IMR-90 (cell line): Measurements from ENCODE around the gene PEX5L. TPM values are rescaled to one million over a fixed set of nuclear protein-coding genes. Genes with fewer than 3 reads are reported as not detected.

Experiments
- ATAC-seq: fragments of 200-7000 bp; cut with Tn5 transposase; 2 replicates; pipeline ENCODE4 v1.9.1; 2020; ENCODE audit warnings: low read depth, mild to moderate bottlenecking, moderate library complexity
- BruUV-seq: library from RNA; stranded (reverse); fragments of 400-500 nt; replicated peaks from 2 replicates; lab custom pipeline; 2021; lab: Mats Ljungman, UMichigan
- CTCF ChIA-PET: fragments of 300-600 bp; formaldehyde crosslinking; extraction: SDS; loops from one replicate; lab custom pipeline; 2021; ENCODE audit warnings: antibody characterized with exemption; lab: Yijun Ruan, JAX
- POLR2A ChIA-PET: fragments of 300-600 bp; sonication (Branson Sonifier 250); formaldehyde crosslinking; loops from one replicate; lab custom pipeline; 2022; ENCODE audit warnings: antibody characterized with exemption; ENCODE audit not compliant: unreplicated experiment; lab: Charles Lee
- DNase-seq: peaks from one replicate; pipeline ENCODE4 v3.0.0; 2013
- H2AFZ ChIP-seq: replicated peaks from 2 replicates; pipeline ENCODE3; 2013; ENCODE audit warnings: low read length, mild to moderate bottlenecking; ENCODE audit not compliant: poor library complexity
- H2AK5ac ChIP-seq: 2 replicates; pipeline ENCODE4 v1.6.1; 2013; ENCODE audit warnings: low read depth, low read length, inconsistent platforms
- H2AK9ac ChIP-seq: replicated peaks from 2 replicates; pipeline ENCODE3; 2013; ENCODE audit warnings: mild to moderate bottlenecking, low read depth, low read length, moderate library complexity; ENCODE audit not compliant: poor library complexity
- H2BK120ac ChIP-seq: 2 replicates; pipeline ENCODE4 v1.6.1; 2013; ENCODE audit warnings: low read depth, low read length, inconsistent platforms
- H2BK15ac ChIP-seq: 3 replicates; pipeline ENCODE4 v1.6.1; 2013; ENCODE audit warnings: low read depth, low read length, inconsistent platforms
- H2BK20ac ChIP-seq: 2 replicates; pipeline ENCODE4 v1.6.1; 2013; ENCODE audit warnings: low read depth, mild to moderate bottlenecking, inconsistent platforms, low read length, moderate library complexity
- H2BK5ac ChIP-seq: 2 replicates; pipeline ENCODE4 v1.6.1; 2013; ENCODE audit warnings: mild to moderate bottlenecking, low read depth, low read length, inconsistent platforms; ENCODE audit not compliant: poor library complexity, severe bottlenecking
- H3K14ac ChIP-seq: replicated peaks from 2 replicates; pipeline ENCODE4 v1.6.1; 2013; ENCODE audit warnings: low read depth, low read length, inconsistent platforms
- H3K18ac ChIP-seq: 2 replicates; pipeline ENCODE4 v1.6.1; 2013; ENCODE audit warnings: low read depth, low read length, control low read depth
- H3K23ac ChIP-seq: 2 replicates; pipeline ENCODE4 v1.6.1; 2013; ENCODE audit warnings: low read depth, low read length, inconsistent platforms
- H3K27ac ChIP-seq: 2 replicates; pipeline ENCODE4 v1.5.1; 2013; ENCODE audit warnings: mild to moderate bottlenecking, control low read depth, low read length; ENCODE audit not compliant: insufficient read depth
- H3K27me3 ChIP-seq: 2 replicates; pipeline ENCODE4 v1.6.1; 2013; ENCODE audit warnings: low read length; ENCODE audit not compliant: control insufficient read depth, insufficient read depth
- H3K36me3 ChIP-seq: 2 replicates; pipeline ENCODE4 v1.6.1; 2013; ENCODE audit warnings: low read length, mixed read lengths; ENCODE audit not compliant: control insufficient read depth, insufficient read depth
- H3K4ac ChIP-seq: 2 replicates; pipeline ENCODE4 v1.6.1; 2013; ENCODE audit warnings: low read depth, low read length, inconsistent platforms
- H3K4me1 ChIP-seq: 2 replicates; pipeline ENCODE4 v1.6.1; 2013; ENCODE audit warnings: low read length, mixed read lengths; ENCODE audit not compliant: control insufficient read depth, insufficient read depth
- H3K4me2 ChIP-seq: 2 replicates; pipeline ENCODE4 v1.6.1; 2013; ENCODE audit warnings: low read depth, mild to moderate bottlenecking, control low read depth, low read length, moderate library complexity
- H3K4me3 ChIP-seq: 2 replicates; pipeline ENCODE4 v1.5.1; 2013; ENCODE audit warnings: low read depth, mild to moderate bottlenecking, control low read depth, low read length, moderate library complexity; ENCODE audit not compliant: insufficient read depth
- H3K56ac ChIP-seq: 2 replicates; pipeline ENCODE4 v1.6.1; 2013; ENCODE audit warnings: low read length, inconsistent platforms; ENCODE audit not compliant: insufficient read depth; ENCODE audit errors: extremely low read depth
- H3K79me1 ChIP-seq, 2 experiments: 2 replicates each; pipeline ENCODE4 v1.6.1; 2013; ENCODE audit warnings: low read length in 2 of 2, inconsistent platforms in 1 of 2, low read depth in 1 of 2
- H3K9ac ChIP-seq: 2 replicates; pipeline ENCODE4 v1.6.1; 2013; ENCODE audit warnings: low read depth, low read length, control low read depth
- H3K9me1 ChIP-seq: 2 replicates; pipeline ENCODE4 v1.6.1; 2013; ENCODE audit warnings: low read length, inconsistent platforms; ENCODE audit not compliant: insufficient read depth
- H3K9me3 ChIP-seq: 2 replicates; pipeline ENCODE4 v1.6.1; 2013; ENCODE audit warnings: low read length; ENCODE audit not compliant: control insufficient read depth, insufficient read depth
- H4K20me1 ChIP-seq: 2 replicates; pipeline ENCODE4 v1.6.1; 2013; ENCODE audit warnings: low read length, inconsistent platforms; ENCODE audit not compliant: insufficient read depth
- H4K5ac ChIP-seq: 2 replicates; pipeline ENCODE4 v1.6.1; 2013; ENCODE audit warnings: mild to moderate bottlenecking, low read depth, low read length, control low read depth
- H4K8ac ChIP-seq, 2 experiments: 2 replicates each; pipeline ENCODE4 v1.6.1; 2013; ENCODE audit warnings: low read depth in 2 of 2, low read length in 2 of 2, control low read depth in 1 of 2, inconsistent platforms in 1 of 2
- H4K91ac ChIP-seq: 2 replicates; pipeline ENCODE4 v1.6.1; 2013; ENCODE audit warnings: low read depth, low read length, inconsistent platforms; ENCODE audit not compliant: insufficient read depth
- BHLHE40 ChIP-seq: fragments of 150-350 bp; IDR thresholded peaks from 2 replicates; pipeline ENCODE4 v1.6.1; 2016; ENCODE audit warnings: mild to moderate bottlenecking, low read depth, low read length
- CEBPB ChIP-seq: IDR thresholded peaks from 2 replicates; pipeline ENCODE4 v1.6.1; 2012; ENCODE audit warnings: low read depth, low read length, improper control_type of control experiment
- CHD1 ChIP-seq: IDR thresholded peaks from 2 replicates; pipeline ENCODE4 v1.6.1; 2012; ENCODE audit warnings: low read depth, low read length, improper control_type of control experiment
- FOS ChIP-seq: fragments of 150-350 bp; IDR thresholded peaks from 2 replicates; pipeline ENCODE4 v1.6.1; 2016; ENCODE audit warnings: low read depth, low read length
- MAFK ChIP-seq: IDR thresholded peaks from 2 replicates; pipeline ENCODE4 v1.6.1; 2012; ENCODE audit warnings: low read depth, low read length, improper control_type of control experiment
- MAZ ChIP-seq: IDR thresholded peaks from 2 replicates; pipeline ENCODE4 v1.6.1; 2012; ENCODE audit warnings: low read depth, mild to moderate bottlenecking, low read length, improper control_type of control experiment, moderate library complexity, borderline replicate concordance
- NFE2L2 ChIP-seq: fragments of 150-350 bp; IDR thresholded peaks from 2 replicates; pipeline ENCODE4 v1.6.1; 2016; ENCODE audit warnings: low read depth, mild to moderate bottlenecking, low read length
- POLR2A ChIP-seq: IDR thresholded peaks from 2 replicates; pipeline ENCODE4 v1.6.1; 2012; ENCODE audit warnings: mild to moderate bottlenecking, low read depth, low read length
- RAD21 ChIP-seq: IDR thresholded peaks from 2 replicates; pipeline ENCODE4 v1.6.1; 2012; ENCODE audit warnings: low read length, improper control_type of control experiment
- RCOR1 ChIP-seq: IDR thresholded peaks from 2 replicates; pipeline ENCODE4 v1.6.1; 2012; ENCODE audit warnings: mild to moderate bottlenecking, low read length, improper control_type of control experiment; ENCODE audit not compliant: insufficient replicate concordance
- RFX5 ChIP-seq: IDR thresholded peaks from 2 replicates; pipeline ENCODE4 v1.8.0; 2012; ENCODE audit warnings: low read depth, mild to moderate bottlenecking, low read length, moderate library complexity
- SMC3 ChIP-seq: fragments of 150-350 bp; IDR thresholded peaks from 2 replicates; pipeline ENCODE4 v1.6.1; 2016; ENCODE audit warnings: low read depth, mild to moderate bottlenecking, antibody characterized with exemption, low read length, moderate library complexity
- WGBS, 2 experiments: methylation state at CpG; one replicate each; pipeline versions ENCODE4 v1.1.5 to v1.1.7; 2013; ENCODE audit warnings: missing lambda C conversion rate in 2 of 2; ENCODE audit not compliant: insufficient read length in 1 of 2; ENCODE audit errors: extremely low coverage in 2 of 2; 5-methylcytosine and 5-hydroxymethylcytosine counted together
- dilution Hi-C: fragments of 300-500 bp; cut with HindIII; formaldehyde crosslinking; loops from one replicate; pipeline ENCODE4 v1.14.3; 2018; ENCODE audit warnings: low sequenced_read_pairs; ENCODE audit not compliant: unreplicated experiment
- in situ Hi-C: fragments of 300-500 bp; cut with MboI; formaldehyde crosslinking; loops from 3 replicates; pipeline ENCODE4 v1.14.3; 2019; ENCODE audit warnings: low sequenced_read_pairs, inconsistent platforms, mixed read lengths
- intact Hi-C: fragments of 100-400 bp; cut with micrococcal nuclease; formaldehyde crosslinking; loops from 2 replicates; pipeline ENCODE4 v1.10.0; 2022
- polyA plus RNA-seq, 3 experiments: library from polyadenylated mRNA; depleted of rRNA; stranded (reverse); fragments of >200 nt; gene quantifications; 2 replicates each; pipeline ENCODE4 v1.2.3, GENCODE V29; 2012; ENCODE audit warnings: low replicate concordance in 1 of 3
- total RNA-seq: library from RNA; depleted of rRNA; stranded (reverse); fragments of >200 nt; gene quantifications from 2 replicates; pipeline ENCODE4 v1.2.3, GENCODE V29; 2012
- TF ChIP-seq, protein P1 (sequence below): fragments of 150-350 bp; IDR thresholded peaks from 2 replicates; pipeline ENCODE4 v1.6.1; 2017; ENCODE audit warnings: mild to moderate bottlenecking, antibody characterized with exemption, low read length, low read depth
- TF ChIP-seq, protein P2 (sequence below): conservative IDR thresholded peaks from 2 replicates; pipeline ENCODE4 v1.5.1; 2012; ENCODE audit warnings: mild to moderate bottlenecking, low read depth, low read length, improper control_type of control experiment

PEX5L gene
- total and polyA plus RNA-seq, 2 of the 4 experiments (the other 2 are of a cell fraction), result not detected

GRCh38 chr3:179794355-179794754 is 242.4 kb downstream of the PEX5L start:
- in situ Hi-C loops, result no loop called here

More at GRCh38 chr3:179794355-179794754, 242.4 kb downstream of the PEX5L start:
- H2BK20ac ChIP-seq, result no peak overlapping the region
- H3K9me1 ChIP-seq, result no peaks in the 10 kb centered on the region
- ATAC-seq (no peak), DNase-seq (no peak)
- no peaks in the 10 kb centered on the region for H3K27me3 ChIP-seq
- TF ChIP-seq POLR2A, result no peak
- TF ChIP-seq, protein P1, sequence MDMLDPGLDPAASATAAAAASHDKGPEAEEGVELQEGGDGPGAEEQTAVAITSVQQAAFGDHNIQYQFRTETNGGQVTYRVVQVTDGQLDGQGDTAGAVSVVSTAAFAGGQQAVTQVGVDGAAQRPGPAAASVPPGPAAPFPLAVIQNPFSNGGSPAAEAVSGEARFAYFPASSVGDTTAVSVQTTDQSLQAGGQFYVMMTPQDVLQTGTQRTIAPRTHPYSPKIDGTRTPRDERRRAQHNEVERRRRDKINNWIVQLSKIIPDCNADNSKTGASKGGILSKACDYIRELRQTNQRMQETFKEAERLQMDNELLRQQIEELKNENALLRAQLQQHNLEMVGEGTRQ, result no peak
- TF ChIP-seq RAD21, result no peak
- no peak for TF ChIP-seq CHD1
- no peak for TF ChIP-seq CEBPB
- TF ChIP-seq BHLHE40, result no peak
- TF ChIP-seq SMC3, result no peak
- TF ChIP-seq RCOR1, result no peak
- no peak for TF ChIP-seq MAZ
- TF ChIP-seq MAFK, result no peak
- TF ChIP-seq, protein P2, sequence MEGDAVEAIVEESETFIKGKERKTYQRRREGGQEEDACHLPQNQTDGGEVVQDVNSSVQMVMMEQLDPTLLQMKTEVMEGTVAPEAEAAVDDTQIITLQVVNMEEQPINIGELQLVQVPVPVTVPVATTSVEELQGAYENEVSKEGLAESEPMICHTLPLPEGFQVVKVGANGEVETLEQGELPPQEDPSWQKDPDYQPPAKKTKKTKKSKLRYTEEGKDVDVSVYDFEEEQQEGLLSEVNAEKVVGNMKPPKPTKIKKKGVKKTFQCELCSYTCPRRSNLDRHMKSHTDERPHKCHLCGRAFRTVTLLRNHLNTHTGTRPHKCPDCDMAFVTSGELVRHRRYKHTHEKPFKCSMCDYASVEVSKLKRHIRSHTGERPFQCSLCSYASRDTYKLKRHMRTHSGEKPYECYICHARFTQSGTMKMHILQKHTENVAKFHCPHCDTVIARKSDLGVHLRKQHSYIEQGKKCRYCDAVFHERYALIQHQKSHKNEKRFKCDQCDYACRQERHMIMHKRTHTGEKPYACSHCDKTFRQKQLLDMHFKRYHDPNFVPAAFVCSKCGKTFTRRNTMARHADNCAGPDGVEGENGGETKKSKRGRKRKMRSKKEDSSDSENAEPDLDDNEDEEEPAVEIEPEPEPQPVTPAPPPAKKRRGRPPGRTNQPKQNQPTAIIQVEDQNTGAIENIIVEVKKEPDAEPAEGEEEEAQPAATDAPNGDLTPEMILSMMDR, result no peak
- TF ChIP-seq NFE2L2, result no peak
- no peak for TF ChIP-seq FOS
- TF ChIP-seq RFX5, result no peak
- no peak overlapping the region for H2AK5ac ChIP-seq
- H4K20me1 ChIP-seq, result no peaks in the 10 kb centered on the region
- intact Hi-C loops (no loop called here), dilution Hi-C loops (no loop called here)
- H3K18ac ChIP-seq, result no peak overlapping the region
- H3K4ac ChIP-seq, result no peak overlapping the region
- H3K36me3 ChIP-seq, result no peaks in the 10 kb centered on the region; the same call in 1 of the 2 replicates
- CTCF ChIA-PET, result no interaction called here
- H3K14ac ChIP-seq, result no peak overlapping the region
- no peak overlapping the region for H2BK120ac ChIP-seq
- no peak overlapping the region for H3K56ac ChIP-seq
- no peak overlapping the region for H3K9ac ChIP-seq
- no peaks in the 10 kb centered on the region for H3K4me1 ChIP-seq
- H2BK5ac ChIP-seq, result no peak overlapping the region
- H2AFZ ChIP-seq, result no peak overlapping the region
- H2BK15ac ChIP-seq, result no peak overlapping the region
- H3K4me2 ChIP-seq, result no peak overlapping the region
- H3K4me3 ChIP-seq, result no peak overlapping the region
- H3K27ac ChIP-seq, result no peak overlapping the region
- H4K8ac ChIP-seq, result no peak overlapping the region
- no peak overlapping the region for H4K91ac ChIP-seq
- no peak overlapping the region for H3K23ac ChIP-seq
- BruUV-seq, result no TSS peak
- H2AK9ac ChIP-seq, result no peak overlapping the region
- WGBS, 2 experiments, result 100% methylated on average over 1 of the region's 4 CpGs; no CpG with 5 or more reads in 1 of the 2 experiments
- H3K9me3 ChIP-seq, result no peaks in the 10 kb centered on the region
- no peak overlapping the region for H4K5ac ChIP-seq
- POLR2A ChIA-PET, result no interaction called here
- no peaks in the 10 kb centered on the region for H3K79me1 ChIP-seq
